ENCODE data around the gene TIMP2. TPM values are rescaled to one million over a fixed set of nuclear protein-coding genes. Genes with fewer than 3 reads are reported as not detected.

TIMP2 gene
- total RNA-seq, 1 donor from 2014 or later: 535 TPM

GRCh38 chr17:78897664-78898047, 27.5 kb downstream of the TIMP2 start:
- H3K4me1 Mint-ChIP-seq (ENCODE audit: low read depth): peaks cover 50% of the 10 kb centered on the region
- no peak for DNase-seq (ENCODE audit: low spot score)
- no peak for TF ChIP-seq CTCF (IDR thresholded peaks at IDR 0.05)
- H3K4me3 Mint-ChIP-seq (ENCODE audit: unreplicated experiment): no peak overlapping the region
- no peaks in the 10 kb centered on the region for H3K9me3 Mint-ChIP-seq (ENCODE audit: low read depth)
- H3K27me3 Mint-ChIP-seq (ENCODE audit: low read depth): no peaks in the 10 kb centered on the region
- H3K36me3 Mint-ChIP-seq (ENCODE audit: low read depth): peaks cover 5% of the 10 kb centered on the region
- peak overlapping the region; percentile 17 for H3K27ac Mint-ChIP-seq (ENCODE audit: unreplicated experiment)

- H3K36me3 Mint-ChIP-seq (ENCODE audit: low read depth): peaks cover 6% of the 10 kb centered on the region
- H3K4me1 Mint-ChIP-seq (ENCODE audit: low read depth): peaks cover 48% of the 10 kb centered on the region
- no peak overlapping the region for H3K27ac Mint-ChIP-seq (ENCODE audit: unreplicated experiment)
- H3K27me3 Mint-ChIP-seq (ENCODE audit: low read depth): no peaks in the 10 kb centered on the region
- no peaks in the 10 kb centered on the region for H3K9me3 Mint-ChIP-seq (ENCODE audit: low read depth)
- TF ChIP-seq CTCF (IDR thresholded peaks at IDR 0.05): no peak
- H3K4me3 Mint-ChIP-seq (ENCODE audit: unreplicated experiment): no peak overlapping the region
- no peak for DNase-seq (ENCODE audit: low spot score)
Observed at GRCh38 chr17:78896834-78897663, 28.1 kb downstream of the TIMP2 start.

- no peak overlapping the region for H3K4me3 Mint-ChIP-seq (ENCODE audit: unreplicated experiment)
- DNase-seq (ENCODE audit: low spot score): no peak
- H3K4me1 Mint-ChIP-seq (ENCODE audit: low read depth): peaks cover 48% of the 10 kb centered on the region
- H3K9me3 Mint-ChIP-seq (ENCODE audit: low read depth): no peaks in the 10 kb centered on the region
- TF ChIP-seq CTCF (IDR thresholded peaks at IDR 0.05): no peak
- H3K27me3 Mint-ChIP-seq (ENCODE audit: low read depth): no peaks in the 10 kb centered on the region
- no peak overlapping the region for H3K27ac Mint-ChIP-seq (ENCODE audit: unreplicated experiment)
- H3K36me3 Mint-ChIP-seq (ENCODE audit: low read depth): peaks cover 12% of the 10 kb centered on the region
Observed at GRCh38 chr17:78896091-78896833, 28.9 kb downstream of the TIMP2 start.

GRCh38 chr17:78895322-78895721, 29.9 kb downstream of the TIMP2 start:
- Mint-ChIP-seq H3K27me3 (ENCODE audit: low read depth) (no peaks in the 10 kb centered on the region), H3K4me1 (ENCODE audit: low read depth) (peaks cover 48% of the 10 kb centered on the region), H3K4me3 (ENCODE audit: unreplicated experiment) (no peak overlapping the region), H3K9me3 (ENCODE audit: low read depth) (no peaks in the 10 kb centered on the region), H3K36me3 (ENCODE audit: low read depth) (peaks cover 17% of the 10 kb centered on the region), H3K27ac (ENCODE audit: unreplicated experiment) (peak overlapping the region; percentile 73)
- no peak for DNase-seq (ENCODE audit: low spot score)
- TF ChIP-seq CTCF (IDR thresholded peaks at IDR 0.05): no peak

- H3K4me1 Mint-ChIP-seq (ENCODE audit: low read depth): peaks cover 43% of the 10 kb centered on the region
- H3K27me3 Mint-ChIP-seq (ENCODE audit: low read depth): no peaks in the 10 kb centered on the region
- DNase-seq (ENCODE audit: low spot score): no peak
- peak overlapping the region; percentile 11 for H3K27ac Mint-ChIP-seq (ENCODE audit: unreplicated experiment)
- H3K36me3 Mint-ChIP-seq (ENCODE audit: low read depth): peaks cover 17% of the 10 kb centered on the region
- no peak overlapping the region for H3K4me3 Mint-ChIP-seq (ENCODE audit: unreplicated experiment)
- H3K9me3 Mint-ChIP-seq (ENCODE audit: low read depth): no peaks in the 10 kb centered on the region
- no peak for TF ChIP-seq CTCF (IDR thresholded peaks at IDR 0.05)
Observed at GRCh38 chr17:78893684-78894083, 31.5 kb downstream of the TIMP2 start.
